22Rv1 (cell line): ENCODE data around the gene GPC5.
"Not testable (repeated sequence)": the region's sequence is repeated elsewhere in the genome, so short reads cannot be mapped to it uniquely, and the experiment has no call there.

Source experiments
- H3K27ac ChIP-seq: fragments of 450-650 bp; 2 replicates; pipeline ENCODE4 v1.5.1; 2017
- ZFX ChIP-seq: fragments of 450-650 bp; IDR thresholded peaks from 2 replicates; pipeline ENCODE4 v1.6.1; 2017; ENCODE audit warnings: antibody characterized with exemption, borderline replicate concordance
- TF ChIP-seq, protein P1 (sequence below): fragments of 450-650 bp; IDR thresholded peaks from 2 replicates; pipeline ENCODE4 v1.5.1; 2017; ENCODE audit warnings: mild to moderate bottlenecking

The GPC5 gene

DNA sequence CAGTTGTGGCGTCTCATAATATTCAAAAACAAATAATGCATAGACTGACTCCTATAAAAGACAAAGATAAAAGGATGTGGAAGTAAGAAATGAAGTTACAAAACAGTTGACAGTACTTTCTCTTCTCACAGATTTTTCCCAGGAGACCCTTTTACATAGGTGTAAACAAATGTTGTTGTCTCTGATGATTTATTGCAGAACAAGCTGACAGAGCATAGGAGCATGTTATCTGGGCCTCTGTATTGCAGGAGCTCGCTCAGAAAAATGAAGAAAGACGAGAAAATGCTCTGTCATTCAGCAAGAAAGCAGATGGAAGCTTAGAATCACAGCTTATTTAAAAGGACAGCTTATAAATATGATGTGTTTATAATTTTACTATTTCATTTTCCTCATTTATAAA is 1474.6 kb downstream of the GPC5 start:
- no peak for TF ChIP-seq ZFX
- TF ChIP-seq, protein P1, sequence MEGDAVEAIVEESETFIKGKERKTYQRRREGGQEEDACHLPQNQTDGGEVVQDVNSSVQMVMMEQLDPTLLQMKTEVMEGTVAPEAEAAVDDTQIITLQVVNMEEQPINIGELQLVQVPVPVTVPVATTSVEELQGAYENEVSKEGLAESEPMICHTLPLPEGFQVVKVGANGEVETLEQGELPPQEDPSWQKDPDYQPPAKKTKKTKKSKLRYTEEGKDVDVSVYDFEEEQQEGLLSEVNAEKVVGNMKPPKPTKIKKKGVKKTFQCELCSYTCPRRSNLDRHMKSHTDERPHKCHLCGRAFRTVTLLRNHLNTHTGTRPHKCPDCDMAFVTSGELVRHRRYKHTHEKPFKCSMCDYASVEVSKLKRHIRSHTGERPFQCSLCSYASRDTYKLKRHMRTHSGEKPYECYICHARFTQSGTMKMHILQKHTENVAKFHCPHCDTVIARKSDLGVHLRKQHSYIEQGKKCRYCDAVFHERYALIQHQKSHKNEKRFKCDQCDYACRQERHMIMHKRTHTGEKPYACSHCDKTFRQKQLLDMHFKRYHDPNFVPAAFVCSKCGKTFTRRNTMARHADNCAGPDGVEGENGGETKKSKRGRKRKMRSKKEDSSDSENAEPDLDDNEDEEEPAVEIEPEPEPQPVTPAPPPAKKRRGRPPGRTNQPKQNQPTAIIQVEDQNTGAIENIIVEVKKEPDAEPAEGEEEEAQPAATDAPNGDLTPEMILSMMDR, result no peak
- no peak overlapping the region for H3K27ac ChIP-seq

GRCh38 chr13:92886535-92887077 is 1488.2 kb downstream of the GPC5 start:
- TF ChIP-seq, protein P1, result no peak
- no peak for TF ChIP-seq ZFX
- no peak overlapping the region for H3K27ac ChIP-seq

- H3K27ac ChIP-seq, result no peak overlapping the region
- TF ChIP-seq, protein P1, result no peak
- no peak for TF ChIP-seq ZFX
These were observed 1496.0 kb downstream of the GPC5 start for GRCh38 chr13:92894447-92894846.

DNA sequence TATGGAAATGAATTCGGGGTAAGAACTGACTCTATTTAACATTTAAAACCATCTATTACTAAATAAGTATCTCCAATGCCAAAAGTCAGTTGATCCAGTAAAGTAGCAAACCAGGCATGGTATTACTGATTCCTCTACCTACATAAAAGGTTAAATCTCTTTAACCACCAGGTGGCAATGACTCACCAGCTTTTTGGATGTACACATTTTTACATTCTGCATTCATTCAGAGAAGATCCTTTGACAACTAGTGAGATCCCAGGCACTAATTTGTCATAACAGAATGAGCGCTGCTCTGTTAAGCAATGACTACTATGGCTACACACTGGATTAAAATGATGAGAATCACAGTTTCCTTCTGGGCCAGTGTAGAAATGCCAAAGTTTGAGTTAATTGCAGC is 1498.4 kb downstream of the GPC5 start:
- no peak overlapping the region for H3K27ac ChIP-seq
- TF ChIP-seq, protein P1, result peak; percentile 51
- no peak for TF ChIP-seq ZFX

GRCh38 chr13:92898946-92899345 is 1500.5 kb downstream of the GPC5 start:
- not testable (repeated sequence) for H3K27ac ChIP-seq

DNA sequence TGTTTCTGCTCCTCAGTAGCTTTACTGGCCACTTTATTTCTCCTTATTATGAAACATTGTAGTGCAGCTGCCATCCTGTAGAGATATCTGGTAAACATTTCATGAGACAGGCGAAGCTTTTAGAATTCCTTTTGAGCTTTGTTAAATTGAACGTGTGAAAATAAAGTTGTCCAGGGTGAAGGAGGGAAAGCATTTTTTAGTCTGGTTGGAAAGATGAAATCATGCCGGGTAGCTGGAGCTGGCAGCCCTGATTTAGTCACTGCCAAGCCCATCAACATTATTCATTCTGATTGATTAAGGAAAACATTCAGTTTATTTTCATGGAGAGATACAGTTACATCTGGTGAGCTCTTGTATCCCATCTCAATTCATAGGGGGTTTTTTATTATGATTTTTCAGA is 1502.0 kb downstream of the GPC5 start:
- no peak overlapping the region for H3K27ac ChIP-seq
- no peak for TF ChIP-seq ZFX
- TF ChIP-seq, protein P1, result no peak

- TF ChIP-seq, protein P1, result no peak
- H3K27ac ChIP-seq, result no peak overlapping the region
These were observed 1503.3 kb downstream of the GPC5 start for GRCh38 chr13:92901739-92902138.

DNA sequence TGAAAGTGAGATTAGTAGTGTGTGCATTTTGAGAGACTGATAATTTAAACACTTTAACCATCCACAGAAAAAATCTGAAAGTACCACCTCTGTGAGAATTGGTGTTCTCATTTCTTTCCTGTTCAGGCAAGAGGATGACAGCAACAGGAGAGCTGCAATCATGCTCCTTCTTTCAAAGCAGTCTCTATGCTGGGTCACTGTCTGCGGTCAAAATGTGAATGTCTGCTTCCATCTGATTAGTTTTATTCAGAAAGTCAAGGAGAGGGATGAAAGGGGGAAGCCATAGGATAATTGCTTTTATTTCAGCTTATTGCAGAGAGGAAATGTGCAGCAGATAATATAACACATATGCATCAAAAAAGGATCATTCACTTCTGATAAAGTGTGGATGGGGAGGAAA is 1514.2 kb downstream of the GPC5 start:
- no peak overlapping the region for H3K27ac ChIP-seq
- TF ChIP-seq ZFX, result no peak
- TF ChIP-seq, protein P1, result no peak
